GM19023 (cell line): Measurements from ENCODE around the gene NRDC.

ENCODE experiments used
- ATAC-seq: cut with Tn5 transposase; IDR thresholded peaks from one replicate; pipeline ENCODE4 v1.9.1; 2021; ENCODE audit warnings: mild to moderate bottlenecking, moderate library complexity; ENCODE audit not compliant: unreplicated experiment

NRDC gene, protein sequence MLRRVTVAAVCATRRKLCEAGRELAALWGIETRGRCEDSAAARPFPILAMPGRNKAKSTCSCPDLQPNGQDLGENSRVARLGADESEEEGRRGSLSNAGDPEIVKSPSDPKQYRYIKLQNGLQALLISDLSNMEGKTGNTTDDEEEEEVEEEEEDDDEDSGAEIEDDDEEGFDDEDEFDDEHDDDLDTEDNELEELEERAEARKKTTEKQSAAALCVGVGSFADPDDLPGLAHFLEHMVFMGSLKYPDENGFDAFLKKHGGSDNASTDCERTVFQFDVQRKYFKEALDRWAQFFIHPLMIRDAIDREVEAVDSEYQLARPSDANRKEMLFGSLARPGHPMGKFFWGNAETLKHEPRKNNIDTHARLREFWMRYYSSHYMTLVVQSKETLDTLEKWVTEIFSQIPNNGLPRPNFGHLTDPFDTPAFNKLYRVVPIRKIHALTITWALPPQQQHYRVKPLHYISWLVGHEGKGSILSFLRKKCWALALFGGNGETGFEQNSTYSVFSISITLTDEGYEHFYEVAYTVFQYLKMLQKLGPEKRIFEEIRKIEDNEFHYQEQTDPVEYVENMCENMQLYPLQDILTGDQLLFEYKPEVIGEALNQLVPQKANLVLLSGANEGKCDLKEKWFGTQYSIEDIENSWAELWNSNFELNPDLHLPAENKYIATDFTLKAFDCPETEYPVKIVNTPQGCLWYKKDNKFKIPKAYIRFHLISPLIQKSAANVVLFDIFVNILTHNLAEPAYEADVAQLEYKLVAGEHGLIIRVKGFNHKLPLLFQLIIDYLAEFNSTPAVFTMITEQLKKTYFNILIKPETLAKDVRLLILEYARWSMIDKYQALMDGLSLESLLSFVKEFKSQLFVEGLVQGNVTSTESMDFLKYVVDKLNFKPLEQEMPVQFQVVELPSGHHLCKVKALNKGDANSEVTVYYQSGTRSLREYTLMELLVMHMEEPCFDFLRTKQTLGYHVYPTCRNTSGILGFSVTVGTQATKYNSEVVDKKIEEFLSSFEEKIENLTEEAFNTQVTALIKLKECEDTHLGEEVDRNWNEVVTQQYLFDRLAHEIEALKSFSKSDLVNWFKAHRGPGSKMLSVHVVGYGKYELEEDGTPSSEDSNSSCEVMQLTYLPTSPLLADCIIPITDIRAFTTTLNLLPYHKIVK

DNA sequence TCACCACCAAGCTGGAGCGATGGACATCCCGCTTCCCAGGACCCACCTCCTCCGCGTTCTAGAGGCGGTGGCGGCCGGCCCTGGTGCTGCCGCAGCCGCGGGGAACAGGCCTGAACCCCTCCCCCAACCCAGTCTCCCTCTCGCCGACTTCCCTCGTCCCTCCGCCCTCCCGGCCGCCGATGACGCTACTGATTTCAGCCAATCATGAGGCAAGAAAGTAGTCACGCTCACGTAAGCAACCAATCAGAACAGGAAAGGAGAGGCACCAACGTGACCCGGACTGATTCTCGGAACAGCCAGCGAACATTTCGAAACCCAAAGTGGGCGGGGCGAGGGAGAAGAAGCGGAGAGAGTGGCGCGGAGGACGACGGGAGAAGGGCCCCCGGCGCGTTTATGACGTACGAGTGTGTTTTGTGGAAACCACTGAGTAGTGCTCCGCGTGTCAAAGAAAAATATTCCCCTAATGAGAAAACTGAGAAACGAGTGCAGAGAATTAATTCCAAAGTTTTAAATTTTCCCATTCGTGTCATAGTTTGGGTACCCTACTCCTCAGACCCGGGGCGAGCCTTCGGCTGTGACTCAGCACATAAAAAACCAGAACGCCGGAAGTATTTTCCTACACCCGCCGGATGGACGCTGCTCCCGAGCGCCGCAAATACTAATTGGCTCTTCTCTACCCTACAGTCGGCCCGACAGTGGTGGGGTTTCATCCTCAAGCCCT is at the start of gene NRDC:
NRDC (minus strand) TSS at position 112 of the 721 bp plus-strand sequence. CDS start 112 bp downstream, outside the sequence.
- ATAC-seq, result peak; percentile 91

DNA sequence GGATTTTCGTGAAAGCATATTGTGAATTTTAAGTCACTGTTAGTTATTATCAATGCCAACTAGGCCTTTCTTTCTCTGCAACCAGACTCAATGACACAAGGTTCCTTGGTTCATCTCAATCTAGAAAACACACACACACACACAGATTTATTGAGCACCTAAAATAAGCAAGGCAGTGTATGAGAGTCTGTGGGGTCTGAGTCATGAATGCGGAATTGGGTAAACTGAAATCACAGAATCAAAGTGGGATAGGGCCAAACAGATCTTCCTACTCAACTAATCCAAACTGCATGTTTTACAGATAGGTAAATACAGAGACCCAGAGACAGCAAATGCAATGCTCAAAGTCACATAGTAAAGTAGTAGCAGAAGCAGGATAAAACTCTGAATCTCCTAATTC is 48.5 kb upstream of the NRDC start:
- no peak for ATAC-seq

DNA sequence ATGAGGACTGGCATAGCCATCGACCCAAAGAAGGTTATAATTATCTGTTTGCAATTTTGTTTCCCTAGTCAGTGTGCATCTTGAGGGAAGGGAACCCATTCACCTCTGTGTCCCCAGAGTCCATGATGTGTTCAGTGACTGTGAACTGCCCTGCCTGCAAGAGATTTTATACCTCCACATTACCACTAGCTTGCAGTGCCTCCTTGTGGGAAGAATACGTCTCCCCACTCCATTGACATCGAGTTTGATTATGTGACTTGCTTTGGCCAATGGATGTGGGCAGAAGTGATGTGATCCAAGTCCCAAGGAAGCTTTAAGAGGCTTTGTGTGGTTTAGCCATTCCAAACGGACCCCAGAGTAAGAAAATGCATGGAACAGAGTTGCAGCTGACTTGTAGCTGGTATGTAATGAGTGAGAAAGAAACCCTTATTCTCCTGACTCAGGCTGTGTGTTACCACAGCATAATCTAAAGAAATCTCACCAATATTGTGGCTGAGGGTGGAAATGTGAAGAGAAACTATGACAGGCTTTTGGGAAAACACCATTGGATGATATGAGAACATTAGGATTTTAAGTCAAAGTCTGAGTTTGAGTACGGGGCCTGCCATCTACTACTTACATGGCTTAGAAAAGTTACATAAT is 47.8 kb upstream of the NRDC start:
- no peak for ATAC-seq

DNA sequence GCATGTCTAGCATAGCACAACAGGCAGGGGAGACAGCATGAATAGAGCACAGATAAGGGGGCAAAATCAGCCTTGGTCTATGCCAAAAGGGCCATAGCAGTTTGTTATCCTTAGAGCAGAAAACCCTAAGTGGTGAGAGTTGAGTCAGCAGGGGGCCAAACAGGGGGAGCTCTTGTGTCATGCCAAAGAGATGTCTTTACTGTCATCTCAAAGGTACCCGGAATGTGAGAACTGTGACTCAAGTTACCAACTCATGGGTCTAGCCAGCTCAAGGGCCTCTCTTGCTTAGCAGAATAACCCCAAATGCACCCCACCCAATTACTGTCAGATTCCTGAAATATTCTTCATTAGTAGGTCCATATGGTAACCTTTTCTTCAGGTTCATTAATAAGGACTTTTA is 45.9 kb upstream of the NRDC start:
- ATAC-seq, result no peak

DNA sequence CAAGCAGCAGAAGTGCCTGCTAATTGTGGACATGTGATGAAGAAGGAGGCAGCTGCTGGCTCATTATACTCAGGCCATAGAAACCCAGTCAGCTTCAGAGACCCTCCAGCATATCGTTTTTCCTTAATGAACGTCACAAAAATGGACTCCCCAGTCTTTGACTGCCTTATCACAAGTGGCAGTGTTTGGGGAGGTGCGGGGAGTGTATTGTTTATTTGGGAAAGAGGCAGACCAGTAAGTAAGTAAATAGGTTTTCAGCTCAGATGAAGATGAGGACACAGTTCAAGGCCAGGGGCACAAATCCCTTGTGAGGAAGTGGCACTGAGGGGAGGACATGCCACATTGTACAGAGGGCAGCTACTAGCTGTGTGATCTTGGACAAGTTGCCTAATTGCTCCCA is 43.5 kb upstream of the NRDC start:
- no peak for ATAC-seq

DNA sequence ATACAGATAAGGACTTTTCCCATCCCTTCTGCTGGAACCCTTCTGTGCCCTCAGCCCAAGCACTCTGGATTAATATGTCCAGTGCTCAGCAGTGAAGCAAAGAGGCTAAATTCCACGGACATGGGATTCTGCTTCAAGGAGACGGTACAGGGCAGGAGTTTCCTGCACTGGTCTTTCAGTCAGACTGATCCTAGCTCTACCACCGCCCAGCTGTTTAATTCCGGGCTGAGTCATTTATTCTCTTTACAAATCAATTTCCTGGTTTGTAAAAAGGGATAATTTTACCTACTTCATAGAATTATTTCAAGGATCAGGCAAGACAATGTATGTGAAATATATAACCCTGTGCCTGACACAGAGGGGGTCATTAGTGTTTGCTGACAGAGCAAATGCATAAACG is 41.6 kb upstream of the NRDC start:
- no peak for ATAC-seq

DNA sequence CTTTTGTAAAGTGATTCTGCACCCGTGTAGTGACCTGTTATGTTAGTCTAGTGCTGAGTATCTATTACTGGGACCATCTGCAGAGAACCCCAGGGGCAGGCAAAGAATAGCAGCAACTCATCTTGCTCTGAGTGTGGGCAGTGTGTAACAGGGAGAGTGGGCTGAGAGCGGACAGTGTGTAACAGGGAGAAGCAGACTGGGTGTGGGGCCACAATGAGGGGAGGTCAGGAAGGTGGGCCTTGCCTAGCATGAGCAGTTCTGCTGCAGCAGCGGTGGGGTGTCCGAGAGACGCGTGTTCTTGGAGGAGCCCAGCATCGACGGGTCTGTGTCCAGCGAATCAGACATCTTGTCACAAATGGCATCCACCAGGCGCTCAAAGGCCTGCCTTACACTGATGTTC is 41.2 kb upstream of the NRDC start:
- ATAC-seq, result no peak

DNA sequence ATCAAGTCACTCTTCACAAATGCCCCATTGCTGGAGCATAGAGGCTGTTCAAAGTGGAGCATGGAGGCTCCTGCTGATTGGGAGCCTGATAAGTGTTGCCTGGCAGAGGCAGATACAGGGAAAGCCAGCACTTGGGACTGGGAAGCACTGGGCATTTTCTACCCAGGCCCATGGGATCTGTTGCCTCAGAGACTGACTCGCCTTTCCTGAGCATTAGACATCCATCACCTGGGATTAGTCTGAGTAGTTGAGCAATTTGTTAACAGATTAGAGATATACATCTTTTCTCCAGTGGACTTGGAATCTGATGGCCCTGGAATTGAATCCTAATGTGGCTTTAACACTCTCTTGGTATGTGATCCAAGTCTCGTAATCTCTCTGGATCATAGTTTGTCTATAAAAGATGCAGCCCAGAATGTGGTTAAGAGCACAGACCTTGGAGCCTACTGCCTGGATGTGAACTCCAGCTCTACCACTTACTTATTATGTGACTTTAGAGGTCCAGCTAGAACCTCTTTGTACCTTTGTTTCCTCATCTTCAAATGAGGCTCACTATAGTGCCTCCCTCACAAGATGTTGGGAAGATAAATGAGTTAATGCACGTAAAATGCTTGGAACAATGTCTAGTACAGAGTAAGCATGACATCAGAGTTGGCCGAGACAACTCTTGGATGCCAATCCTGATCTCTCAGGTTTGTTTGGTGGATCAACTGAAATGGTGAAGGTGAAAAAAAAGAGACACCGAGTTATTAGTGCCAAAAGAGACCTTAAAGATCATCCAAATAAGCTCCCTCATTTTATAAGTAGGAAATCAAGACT is 38.3 kb upstream of the NRDC start:
- ATAC-seq, result no peak

DNA sequence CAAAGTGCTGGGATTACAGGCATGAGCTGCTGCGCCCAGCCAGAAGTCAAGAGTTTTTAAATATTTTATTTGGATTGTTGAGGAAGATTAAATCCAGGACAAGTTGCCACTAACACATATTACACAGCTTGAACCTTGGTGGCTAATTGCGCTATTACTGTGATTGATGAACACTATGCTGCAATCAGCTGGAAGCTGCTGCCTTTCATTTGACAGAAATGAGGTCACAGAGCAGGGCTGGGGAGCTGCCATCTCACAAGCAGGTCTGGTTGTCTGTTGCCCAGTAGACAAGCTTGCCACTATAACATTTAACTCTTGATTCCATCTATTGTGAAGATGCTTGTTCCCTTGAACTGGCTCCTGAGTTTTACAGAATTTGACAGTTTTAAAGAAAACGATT is 37.4 kb upstream of the NRDC start:
- no peak for ATAC-seq

DNA sequence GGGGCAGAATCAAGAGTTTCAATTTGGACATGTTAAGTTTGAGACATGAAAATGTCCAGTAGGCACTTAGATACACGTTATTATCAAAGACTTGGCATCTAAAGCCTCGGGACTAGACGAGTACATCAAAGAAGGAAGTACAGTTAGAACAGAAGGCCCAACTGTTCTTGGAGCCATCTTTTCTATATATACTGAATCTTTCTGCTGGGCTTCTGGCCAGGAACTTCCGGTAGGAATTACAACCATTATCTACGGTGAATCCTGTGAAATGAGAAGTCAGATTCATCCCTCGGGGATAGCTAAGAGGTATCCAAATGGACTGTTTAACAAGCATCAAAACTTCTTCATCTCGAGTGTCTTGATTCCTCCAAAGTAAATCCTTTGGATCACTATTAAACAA is 34.4 kb upstream of the NRDC start:
- no peak for ATAC-seq

DNA sequence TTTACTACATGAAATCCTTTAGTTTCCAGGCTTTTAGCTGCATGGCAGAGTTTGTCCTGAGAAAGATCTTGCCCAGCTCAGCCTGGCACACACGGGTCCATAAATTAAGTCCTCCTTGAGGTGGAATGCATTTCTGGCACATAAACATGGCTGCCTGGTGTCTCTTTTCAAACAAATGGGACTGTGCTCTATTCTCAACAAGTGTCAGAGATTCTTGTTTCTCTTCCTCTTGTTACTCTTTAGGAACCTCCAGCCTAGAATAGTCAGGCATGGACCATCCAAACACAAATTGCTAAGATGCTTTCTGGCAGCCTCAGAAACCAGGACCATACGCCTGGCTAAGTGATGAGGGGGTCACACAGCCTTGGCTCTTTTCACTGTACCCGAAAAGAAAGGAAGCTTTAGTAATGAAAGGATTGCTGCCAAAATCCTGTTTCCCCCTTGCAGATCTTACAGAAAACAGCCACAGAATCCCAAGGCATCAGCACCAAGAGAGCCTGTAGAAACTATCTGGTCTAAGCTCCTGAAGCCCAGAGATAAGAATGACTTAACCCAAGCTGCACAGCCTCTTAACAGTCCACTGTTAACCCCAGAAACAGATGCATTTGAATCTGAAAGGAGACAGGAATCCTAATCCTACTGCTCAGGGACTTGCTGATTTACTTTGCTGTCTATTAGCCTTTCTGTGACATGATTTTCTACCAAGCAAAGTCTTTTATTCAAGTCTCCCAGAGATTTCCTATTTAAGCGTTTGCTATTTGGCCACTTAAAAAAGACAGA is 31.9 kb upstream of the NRDC start:
- ATAC-seq, result no peak

DNA sequence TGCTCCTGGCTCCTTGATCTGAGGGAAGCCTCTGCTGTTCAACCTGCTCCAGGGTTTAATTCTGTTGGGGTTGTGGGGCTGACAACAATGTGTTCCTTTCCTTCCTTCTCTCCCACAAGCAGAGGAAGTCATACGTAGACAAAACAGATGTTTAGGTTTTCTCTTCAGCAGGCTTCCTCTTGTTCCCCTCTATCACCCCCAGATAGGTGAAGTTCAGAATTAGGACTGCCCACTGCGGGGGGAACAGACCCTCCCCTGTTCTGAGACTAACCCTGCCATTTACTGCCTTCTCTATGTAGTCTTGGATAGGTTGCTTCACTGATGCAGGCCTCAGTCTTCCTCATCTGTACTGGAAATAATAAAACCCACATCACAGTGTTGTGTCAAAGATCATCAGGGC is 30.0 kb upstream of the NRDC start:
- ATAC-seq, result no peak

DNA sequence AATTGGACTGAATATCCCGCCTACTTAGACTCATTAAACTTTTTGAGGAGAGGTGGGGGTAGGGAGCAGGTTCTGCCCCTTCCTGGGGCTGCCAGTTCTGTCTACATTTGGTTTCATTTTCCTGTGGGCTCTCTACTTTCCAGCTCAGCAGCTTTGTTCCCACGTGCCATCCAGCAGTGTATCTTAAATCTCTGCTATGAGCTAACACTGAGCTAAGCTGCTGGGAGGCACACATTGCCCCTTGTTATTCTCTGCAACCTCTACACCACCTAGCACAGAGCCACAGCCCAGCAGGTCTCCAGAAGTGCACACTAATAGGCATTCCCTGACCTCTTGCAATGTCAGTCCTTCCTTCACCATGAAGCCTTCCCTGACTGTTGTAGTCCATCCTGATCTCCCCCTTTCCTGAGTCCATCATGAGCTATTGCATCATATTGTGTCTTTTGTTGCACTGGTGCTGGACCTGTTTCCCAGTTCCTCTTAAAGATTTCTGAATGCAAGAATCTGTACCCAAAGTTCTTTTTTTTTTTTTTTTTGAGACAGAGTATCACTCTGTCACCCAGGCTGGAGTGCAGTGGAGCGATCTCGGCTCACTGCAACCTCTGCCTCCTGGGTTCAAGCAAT is 28.7 kb upstream of the NRDC start:
- no peak for ATAC-seq

DNA sequence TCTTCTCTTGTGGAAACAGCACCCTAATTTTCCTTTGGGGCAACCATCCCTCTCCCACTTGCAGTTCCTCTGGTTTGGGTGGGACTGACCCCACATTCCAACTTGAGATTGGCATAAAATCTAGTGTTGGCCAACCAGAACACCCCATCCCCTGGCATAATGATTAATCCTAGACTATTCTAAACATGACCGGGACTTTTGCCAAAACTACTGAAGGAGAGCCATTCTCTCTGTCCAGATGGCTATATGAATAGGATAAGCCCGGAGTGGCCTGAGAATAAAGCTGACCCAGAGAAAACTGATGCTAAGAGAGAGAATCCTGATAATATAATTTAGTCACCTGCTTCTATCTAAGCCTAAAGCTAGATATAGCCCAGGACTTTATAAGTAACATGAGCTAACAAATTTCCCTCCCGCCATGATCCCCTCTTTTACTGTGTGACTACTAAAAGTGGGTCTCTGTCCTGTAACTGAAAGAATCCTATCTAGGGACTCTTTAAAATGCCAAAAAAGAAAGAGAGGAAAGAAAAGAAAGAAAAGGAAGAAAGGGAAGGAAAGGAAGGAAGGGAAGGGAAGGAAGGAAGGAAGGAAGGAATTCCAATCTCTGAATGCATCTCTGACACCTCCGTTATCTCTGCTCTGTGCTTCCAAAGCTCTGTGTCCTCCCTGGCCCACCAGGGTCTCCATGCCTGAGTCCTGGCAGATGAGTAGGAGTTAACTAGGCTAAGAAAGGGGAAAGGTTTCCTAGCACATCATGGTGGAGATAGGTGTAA is 28.0 kb upstream of the NRDC start:
- no peak for ATAC-seq

DNA sequence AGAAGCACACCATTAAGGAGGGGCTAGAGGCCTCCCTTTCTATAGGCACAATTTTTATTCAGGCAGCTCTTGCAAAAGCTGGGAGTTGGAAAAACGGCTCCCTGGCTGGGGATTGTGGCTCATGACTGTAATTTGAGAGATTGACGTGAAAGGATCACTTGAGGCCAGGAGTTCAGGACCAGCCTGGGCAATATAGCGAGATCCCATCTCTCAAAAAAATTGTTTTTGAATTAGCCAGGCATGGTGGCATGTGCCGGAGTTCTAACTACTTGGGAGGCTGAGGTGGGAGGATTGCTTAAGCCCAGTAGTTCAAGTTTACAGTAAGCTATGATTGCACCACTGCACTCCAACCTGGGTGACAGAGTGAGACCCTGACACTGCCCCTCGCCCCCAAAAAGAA is 23.9 kb upstream of the NRDC start:
- ATAC-seq, result no peak

DNA sequence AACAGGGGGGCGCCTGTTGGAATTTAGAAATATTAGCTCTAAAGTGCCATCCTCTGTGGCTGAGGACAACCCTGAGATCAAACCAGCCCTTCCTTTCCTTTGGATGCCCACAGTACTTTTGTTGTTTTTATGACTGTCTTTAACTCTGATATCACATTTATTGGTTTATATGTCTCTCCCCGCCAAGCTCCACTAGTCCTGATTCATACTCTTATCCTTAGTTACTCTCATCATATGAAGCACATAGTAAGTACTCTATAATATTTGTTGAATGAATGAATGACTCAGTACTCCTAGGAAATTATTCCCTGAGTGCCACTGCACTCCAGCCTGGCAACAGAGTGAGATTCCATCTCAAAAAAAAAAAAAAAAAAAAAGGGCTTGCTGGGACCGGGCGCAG is 22.6 kb upstream of the NRDC start:
- no peak for ATAC-seq

DNA sequence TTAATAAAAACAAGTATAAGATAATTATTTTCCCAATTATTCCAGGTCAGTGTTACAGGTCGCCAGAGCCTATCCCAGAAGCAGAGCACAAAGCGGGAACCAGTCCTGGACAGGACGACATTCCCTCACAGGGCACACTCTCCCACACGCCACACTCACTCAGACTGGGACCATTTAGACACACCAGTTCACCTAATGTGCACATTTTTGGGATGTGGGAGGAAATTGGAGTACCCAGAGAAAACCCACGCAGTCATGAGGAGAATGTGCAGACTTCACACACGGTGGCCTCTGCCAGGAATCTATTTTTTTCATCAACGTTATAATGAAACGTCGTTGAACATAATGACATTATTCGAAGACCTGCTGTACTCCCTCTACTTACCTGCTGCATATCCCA is 20.5 kb upstream of the NRDC start:
- ATAC-seq, result no peak
